ENCODE results near the gene ZNF205.
A peak's percentile ranks its signal among the peaks of the same experiment; 100 is the strongest.
"Not testable (repeated sequence)": the region's sequence is repeated elsewhere in the genome, so short reads cannot be mapped to it uniquely, and the experiment has no call there.

The ZNF205 gene

DNA sequence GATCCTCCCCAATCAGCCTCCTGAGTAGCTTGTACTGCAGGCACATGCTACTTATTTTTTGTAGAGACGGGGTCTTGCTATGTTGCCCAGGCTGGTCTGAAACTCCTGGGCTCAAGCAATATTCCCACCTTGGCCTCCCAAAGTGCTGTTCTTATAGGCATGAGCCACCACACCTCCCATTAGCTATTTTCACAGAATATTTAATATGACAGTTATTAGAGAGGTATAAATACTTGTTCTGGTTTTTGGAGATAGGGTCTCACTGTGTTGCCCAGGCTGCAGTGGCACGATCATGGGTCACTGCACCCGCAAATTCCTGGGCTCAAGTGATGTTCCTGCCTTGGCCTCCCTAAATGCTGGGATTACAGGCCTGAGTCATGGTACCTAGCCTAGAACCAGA is 43.6 kb downstream of the ZNF205 start:
- in situ Hi-C loops (cut with HindIII; ENCODE audit: low pct_ligation_motif_present, low pct_unique_long_range_greater_than_20kb, low sequenced_read_pairs): no loop called here
- no peak for DNase-seq

GRCh38 chr16:3157229-3158025 is 45.0 kb downstream of the ZNF205 start:
- in situ Hi-C loops (cut with HindIII; ENCODE audit: low pct_ligation_motif_present, low pct_unique_long_range_greater_than_20kb, low sequenced_read_pairs): no loop called here
- DNase-seq: peak; percentile 94

DNA sequence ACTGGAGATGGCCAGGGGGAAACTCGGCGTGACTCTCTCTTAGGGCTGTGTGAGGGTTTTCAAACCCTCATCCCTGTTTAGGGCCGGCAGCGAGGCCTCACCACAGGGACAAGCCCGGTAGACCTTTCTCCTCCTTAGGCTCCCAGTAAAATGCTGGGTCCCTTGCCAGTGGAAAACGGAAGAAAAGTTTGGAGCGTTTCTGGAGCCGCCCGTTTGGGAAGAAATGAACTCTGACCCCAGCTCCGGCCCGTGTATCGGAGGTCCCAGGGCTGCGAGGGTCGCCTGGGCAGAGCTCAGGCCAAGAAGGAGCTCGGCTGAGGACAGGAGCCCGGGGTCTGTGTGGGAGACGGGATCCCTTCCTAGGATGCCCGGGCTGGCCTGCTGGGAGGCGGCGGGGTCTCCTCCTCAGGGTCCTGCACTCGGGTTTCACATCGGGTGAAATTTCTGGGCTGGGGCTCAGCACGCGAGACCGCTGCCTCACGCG is 45.7 kb downstream of the ZNF205 start:
- peak; percentile 46 for DNase-seq
- in situ Hi-C loops (cut with HindIII; ENCODE audit: low pct_ligation_motif_present, low pct_unique_long_range_greater_than_20kb, low sequenced_read_pairs): no loop called here

DNA sequence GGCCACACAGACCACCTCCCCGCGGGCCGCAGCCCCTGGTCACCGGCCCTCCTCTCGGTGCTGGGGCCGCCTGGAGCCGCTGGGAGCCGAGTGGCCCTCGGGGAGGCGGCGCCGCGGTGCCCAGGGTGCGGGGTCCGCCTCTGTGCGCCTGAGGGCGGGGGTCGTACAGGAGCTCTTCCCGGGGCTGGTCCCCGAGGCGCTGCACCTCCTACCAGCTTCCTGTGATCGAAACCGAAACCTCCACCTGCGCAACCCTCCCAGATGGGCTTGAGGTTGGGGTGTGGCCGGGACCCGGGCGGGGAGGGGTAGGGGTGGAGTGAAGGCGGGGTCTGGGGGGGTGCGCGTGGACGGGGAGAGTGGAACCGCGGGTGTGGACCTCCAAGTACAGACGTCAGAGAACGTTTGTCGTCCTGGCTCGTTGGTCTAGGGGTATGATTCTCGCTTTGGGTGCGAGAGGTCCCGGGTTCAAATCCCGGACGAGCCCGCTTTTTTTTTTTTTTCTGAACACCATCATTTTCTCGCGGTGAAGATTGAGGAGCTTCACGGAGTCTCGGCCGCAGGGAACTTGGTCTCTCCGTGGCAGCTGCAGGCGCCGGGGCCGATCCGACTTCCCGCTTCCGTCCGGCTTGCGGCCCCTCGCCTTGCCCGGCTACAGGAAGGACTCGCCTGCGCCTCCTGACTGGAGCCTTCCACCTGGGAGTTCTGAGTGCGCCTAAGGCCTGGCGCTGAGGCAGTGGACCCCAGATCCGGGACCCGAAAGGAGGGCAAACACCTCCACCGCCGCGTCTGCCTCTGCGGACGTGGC is 46.3 kb downstream of the ZNF205 start:
- in situ Hi-C loops (cut with HindIII; ENCODE audit: low pct_ligation_motif_present, low pct_unique_long_range_greater_than_20kb, low sequenced_read_pairs): no loop called here
- peak; percentile 94 for DNase-seq

GRCh38 chr16:3161235-3162018 is 49.0 kb downstream of the ZNF205 start:
- no peak for DNase-seq
- in situ Hi-C loops (cut with HindIII; ENCODE audit: low pct_ligation_motif_present, low pct_unique_long_range_greater_than_20kb, low sequenced_read_pairs): no loop called here

DNA sequence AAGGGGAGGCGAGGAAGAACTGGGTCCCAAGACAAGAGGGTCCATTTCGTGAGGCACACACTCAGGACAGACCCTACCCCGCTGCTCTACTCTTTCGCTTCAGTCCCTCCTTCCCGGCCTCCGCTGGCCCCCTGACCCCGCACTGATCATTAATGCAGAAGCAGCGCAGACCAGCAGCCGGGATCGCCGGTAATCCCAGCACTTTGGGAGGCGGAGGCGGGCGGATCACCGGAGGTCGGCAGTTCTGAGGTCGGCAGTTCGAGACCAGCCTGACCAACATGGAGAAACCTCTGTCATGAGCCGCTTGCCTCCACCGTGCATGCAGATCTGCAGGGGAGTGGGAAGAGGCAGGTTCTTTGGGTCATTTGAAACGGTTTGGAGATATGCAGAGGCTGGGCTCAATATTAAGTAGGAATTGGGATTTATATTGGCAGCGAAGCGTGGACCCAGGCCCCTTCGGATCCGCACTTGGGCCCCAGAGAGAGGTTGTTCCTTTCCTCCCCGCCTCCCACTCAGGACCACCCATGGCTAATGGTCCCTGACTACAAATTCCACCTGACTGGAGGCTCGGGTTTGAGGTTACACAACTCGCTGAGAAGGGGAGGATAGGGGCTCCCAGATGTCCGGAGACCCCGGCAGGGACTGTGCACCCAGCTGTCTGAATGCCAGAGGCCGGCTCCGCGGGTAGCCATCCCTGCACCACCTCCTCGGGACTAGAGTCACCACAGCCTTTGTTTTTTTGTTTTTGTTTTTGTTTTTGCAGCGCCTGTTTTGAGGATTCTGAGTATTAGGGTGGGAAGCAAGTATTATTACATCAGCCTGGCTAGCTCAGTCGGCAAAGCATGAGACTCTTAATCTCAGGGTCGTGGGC is 52.0 kb downstream of the ZNF205 start:
- no peak for DNase-seq
- in situ Hi-C loops (cut with HindIII; ENCODE audit: low pct_ligation_motif_present, low pct_unique_long_range_greater_than_20kb, low sequenced_read_pairs): no loop called here

DNA sequence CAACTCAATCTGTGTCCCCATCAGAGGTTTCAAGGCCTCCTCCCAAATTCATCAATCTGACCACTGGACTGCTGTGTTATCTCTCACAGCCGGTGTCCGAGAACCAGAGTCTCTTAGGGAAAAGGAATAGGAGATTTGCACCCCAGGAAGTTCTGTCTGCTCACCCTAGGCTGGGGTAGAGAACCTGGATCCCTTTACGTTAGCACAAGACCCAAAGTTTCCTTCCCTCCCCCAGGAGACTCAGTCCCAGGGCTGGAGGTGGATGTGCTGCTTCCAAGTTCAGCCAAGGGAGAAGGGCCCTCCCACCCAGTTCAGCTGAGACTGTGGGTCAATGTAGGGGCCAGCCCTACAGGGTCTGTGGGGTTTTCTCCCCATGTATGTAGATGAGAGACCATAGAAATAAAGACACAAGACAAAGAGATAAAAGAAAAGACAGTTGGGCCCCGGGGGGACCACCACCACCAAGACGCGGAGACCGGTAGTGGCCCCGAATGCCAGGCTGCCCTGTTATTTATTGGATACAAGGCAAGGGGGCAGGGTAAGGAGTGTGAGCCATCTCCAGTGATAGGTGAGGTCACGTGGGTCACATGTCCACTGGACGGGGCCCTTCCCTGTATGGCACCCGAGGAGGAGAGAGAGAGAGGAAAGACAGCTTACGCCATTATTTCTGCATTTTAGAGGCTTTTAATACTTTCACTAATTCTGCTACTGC is 52.9 kb downstream of the ZNF205 start:
- no peak for DNase-seq
- in situ Hi-C loops (cut with HindIII; ENCODE audit: low pct_ligation_motif_present, low pct_unique_long_range_greater_than_20kb, low sequenced_read_pairs): no loop called here

DNA sequence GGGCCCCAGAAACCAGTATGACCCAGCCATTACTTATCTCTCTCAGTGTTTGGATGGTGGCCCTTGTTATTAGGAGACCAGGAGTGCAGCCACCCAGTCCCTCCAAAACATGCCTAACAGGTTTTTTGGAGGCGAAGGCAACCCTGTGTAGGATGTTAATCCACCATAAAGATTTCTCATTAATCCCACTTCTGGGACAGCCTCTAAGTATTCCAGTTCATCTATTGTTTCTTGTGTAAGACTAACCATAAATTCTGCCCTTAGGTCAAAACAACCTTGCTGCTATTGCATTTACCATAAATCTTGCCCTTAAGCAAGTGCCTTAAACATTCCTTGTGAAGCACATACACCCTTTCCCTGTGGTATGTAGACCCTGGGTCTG is 54.1 kb downstream of the ZNF205 start:
- in situ Hi-C loops (cut with HindIII; ENCODE audit: low pct_ligation_motif_present, low pct_unique_long_range_greater_than_20kb, low sequenced_read_pairs): no loop called here
- DNase-seq: no peak

DNA sequence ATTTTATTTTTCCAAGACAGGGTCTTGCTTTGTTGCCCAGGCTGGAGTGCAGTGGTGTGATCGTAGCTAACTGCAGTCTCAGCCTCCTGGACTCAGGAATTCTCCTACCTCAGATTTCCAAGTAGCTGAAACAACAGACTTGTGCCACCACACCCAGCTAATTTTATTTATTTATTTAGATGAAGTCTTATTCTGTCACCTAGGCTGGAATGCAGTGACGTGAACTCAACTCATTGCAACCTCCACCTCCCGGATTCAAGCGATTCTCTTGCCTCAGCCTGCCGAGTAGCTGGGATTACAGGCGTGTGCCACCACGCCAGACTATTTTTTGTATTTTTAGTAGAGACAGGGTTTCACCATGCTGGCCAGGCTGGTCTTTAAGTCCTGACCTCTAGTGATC is 56.3 kb downstream of the ZNF205 start:
- in situ Hi-C loops (cut with HindIII; ENCODE audit: low pct_ligation_motif_present, low pct_unique_long_range_greater_than_20kb, low sequenced_read_pairs); DNase-seq: not testable (repeated sequence)
